ENCODE data around the gene SKP1. TPM values are rescaled to one million over a fixed set of nuclear protein-coding genes. Genes with fewer than 3 reads are reported as not detected.
A peak's percentile ranks its signal among the peaks of the same experiment; 100 is the strongest.

Gene SKP1
- total RNA-seq, 1 donor from 2014 or later: 233 TPM

GRCh38 chr5:134100283-134101091 is 76.3 kb downstream of the SKP1 start:
- Histone ChIP-seq H3K27me3 (ENCODE audit: control insufficient read depth, insufficient read depth, low read length) (peaks cover 2% of the 10 kb centered on the region), H3K4me3 (ENCODE audit: low read depth, low read length) (no peak overlapping the region), H3K36me3 (ENCODE audit: control insufficient read depth, insufficient read depth, low read length) (no peaks in the 10 kb centered on the region)
- peak; percentile 51 for DNase-seq (ENCODE audit: low read depth)
- no peak for TF ChIP-seq CTCF (IDR thresholded peaks at IDR 0.05; ENCODE audit: insufficient read depth, low read length, poor library complexity, severe bottlenecking)

- Histone ChIP-seq H3K4me3 (ENCODE audit: low read depth, low read length) (no peak overlapping the region), H3K27me3 (ENCODE audit: control insufficient read depth, insufficient read depth, low read length) (peaks cover 2% of the 10 kb centered on the region), H3K36me3 (ENCODE audit: control insufficient read depth, insufficient read depth, low read length) (no peaks in the 10 kb centered on the region)
- no peak for TF ChIP-seq CTCF (IDR thresholded peaks at IDR 0.05; ENCODE audit: insufficient read depth, low read length, poor library complexity, severe bottlenecking)
- DNase-seq (ENCODE audit: low read depth): no peak
Observed at GRCh38 chr5:134099939-134100282, 76.8 kb downstream of the SKP1 start.

- no peak for DNase-seq (ENCODE audit: low read depth)
- TF ChIP-seq CTCF (IDR thresholded peaks at IDR 0.05; ENCODE audit: insufficient read depth, low read length, poor library complexity, severe bottlenecking): no peak
- Histone ChIP-seq H3K27me3 (ENCODE audit: control insufficient read depth, insufficient read depth, low read length) (peaks cover 2% of the 10 kb centered on the region), H3K4me3 (ENCODE audit: low read depth, low read length) (no peak overlapping the region), H3K36me3 (ENCODE audit: control insufficient read depth, insufficient read depth, low read length) (no peaks in the 10 kb centered on the region)
Observed at GRCh38 chr5:134099288-134099872, 77.4 kb downstream of the SKP1 start.

Other genes starting within 250 kb of the SKP1 start
- 70.2 and 78.0 TPM in 2 replicates for gene C5orf15, start 208.3 kb downstream of the SKP1 start, total RNA-seq
- gene VDAC1, start 172.0 kb downstream of the SKP1 start, total RNA-seq: 230 and 238 TPM in 2 replicates
- 3.6 and 4.8 TPM in 2 replicates for gene TCF7, start 62.3 kb downstream of the SKP1 start, total RNA-seq
- 232 and 249 TPM in 2 replicates for gene PPP2CA, start 49.1 kb upstream of the SKP1 start, total RNA-seq
- 9.3 and 17.6 TPM in 2 replicates for gene CDKL3, start 190.2 kb upstream of the SKP1 start, total RNA-seq
- 31.2 and 38.1 TPM in 2 replicates for gene UBE2B, start 194.6 kb upstream of the SKP1 start, total RNA-seq
- 25.3 and 28.3 TPM in 2 replicates for gene CDKN2AIPNL, start 234.9 kb upstream of the SKP1 start, total RNA-seq